Fibroblast of lung (primary cell): ENCODE measurements around the gene ARHGAP28. TPM values are rescaled to one million over a fixed set of nuclear protein-coding genes. Genes with fewer than 3 reads are reported as not detected.

ENCODE experiments used
- DNase-seq, 2 donors: peaks; one replicate each; pipeline versions ENCODE4 v3.0.0 to v3.0.0-alpha.2; 2010; ENCODE audit warnings: low read depth in 2 of 2
- H2AFZ ChIP-seq: 2 replicates; pipeline ENCODE4 v1.5.1; 2012; ENCODE audit warnings: low read length, control low read depth, inconsistent platforms
- H3K27ac ChIP-seq: 2 replicates; pipeline ENCODE4 v1.5.1; 2011; ENCODE audit warnings: low read length, control low read depth; ENCODE audit not compliant: insufficient read depth
- H3K27me3 ChIP-seq: 2 replicates; pipeline ENCODE4 v1.5.1; 2011; ENCODE audit warnings: mild to moderate bottlenecking, low read length; ENCODE audit not compliant: control insufficient read depth, insufficient read depth
- H3K36me3 ChIP-seq: 2 replicates; pipeline ENCODE4 v1.5.1; 2011; ENCODE audit warnings: low read length; ENCODE audit not compliant: control insufficient read depth, insufficient read depth
- H3K4me1 ChIP-seq: 2 replicates; pipeline ENCODE4 v1.5.1; 2011; ENCODE audit warnings: low read length; ENCODE audit not compliant: control insufficient read depth, insufficient read depth; ENCODE audit errors: extremely low read depth
- H3K4me2 ChIP-seq: 2 replicates; pipeline ENCODE4 v1.5.1; 2011; ENCODE audit warnings: low read length, control low read depth; ENCODE audit not compliant: insufficient read depth; ENCODE audit errors: extremely low read depth
- H3K4me3 ChIP-seq, 4 experiments: fragments of 200-600 bp in 1 of 4; sonication (generic) in 1 of 4; replicated peaks in 1 of 4; 2 replicates each; pipeline ENCODE4 v1.5.1; 2011 to 2016; ENCODE audit warnings: low read length in 4 of 4, low read depth in 3 of 4, mild to moderate bottlenecking in 3 of 4, control low read depth in 2 of 4, inconsistent platforms in 1 of 4, mixed read lengths in 1 of 4; ENCODE audit not compliant: insufficient read depth in 1 of 4; ENCODE audit errors: control extremely low read depth in 1 of 4
- H3K79me2 ChIP-seq: 2 replicates; pipeline ENCODE4 v1.5.1; 2012; ENCODE audit warnings: mild to moderate bottlenecking, low read length, inconsistent platforms; ENCODE audit not compliant: control insufficient read depth, insufficient read depth
- H3K9ac ChIP-seq: 2 replicates; pipeline ENCODE4 v1.5.1; 2011; ENCODE audit warnings: mild to moderate bottlenecking, low read length, control low read depth; ENCODE audit not compliant: insufficient read depth
- H3K9me3 ChIP-seq: 2 replicates; pipeline ENCODE4 v1.5.1; 2012; ENCODE audit warnings: low read depth, low read length; ENCODE audit not compliant: control insufficient read depth, insufficient read depth
- H4K20me1 ChIP-seq: 2 replicates; pipeline ENCODE4 v1.5.1; 2011; ENCODE audit warnings: low read length; ENCODE audit not compliant: control insufficient read depth, insufficient read depth; ENCODE audit errors: extremely low read depth
- EZH2 ChIP-seq: IDR thresholded peaks from 2 replicates; pipeline ENCODE4 v1.5.1; 2012; ENCODE audit warnings: low read length, control low read depth, mild to moderate bottlenecking; ENCODE audit errors: missing control alignments
- polyA plus RNA-seq, 2 donors: library from polyadenylated mRNA; depleted of rRNA in 1 of 2; stranded (reverse) in 1 of 2; unstranded in 1 of 2; fragments of >200 nt; gene quantifications; 2 replicates each; pipeline ENCODE4 v1.2.1, GENCODE V29; 2011 to 2012; ENCODE audit warnings: missing spikeins in 1 of 2
- total RNA-seq: library from RNA; depleted of rRNA; stranded (reverse); fragments of >200 nt; gene quantifications from 2 replicates; pipeline ENCODE4 v1.2.1, GENCODE V29; 2014
- TF ChIP-seq, protein P1 (sequence below), 2 donors: IDR thresholded peaks in 1 of 2; conservative IDR thresholded peaks in 1 of 2; 1 replicate in 1 of 2; 2 replicates in 1 of 2; pipeline ENCODE4 v1.5.1; 2011 to 2012; ENCODE audit warnings: low read length in 2 of 2, control low read depth in 1 of 2, inconsistent platforms in 1 of 2, low read depth in 1 of 2, mild to moderate bottlenecking in 1 of 2

Gene ARHGAP28
- total and polyA plus RNA-seq, 2 donors (not counting 1 experiment from before 2014, with no cell fraction given), result 3.3 to 35.0 TPM

DNA sequence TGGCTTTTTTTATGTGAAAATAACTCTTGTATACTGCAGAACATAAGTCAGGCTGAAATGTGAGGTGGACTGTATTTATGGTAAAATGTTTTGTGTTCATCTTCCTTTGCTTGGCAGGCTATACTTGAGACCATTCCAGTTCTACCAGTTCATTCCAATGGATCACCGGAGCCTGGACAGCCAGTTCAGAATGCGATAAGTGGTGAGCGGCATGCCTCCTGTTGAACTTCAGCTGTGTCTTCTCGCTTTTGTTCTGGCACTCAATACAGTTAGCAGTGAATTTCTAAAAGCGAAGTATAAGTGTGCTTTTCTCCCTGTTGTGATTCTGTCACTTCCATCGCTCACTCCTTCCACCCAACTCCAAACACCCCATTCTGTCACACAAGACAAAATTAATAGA is 138.5 kb downstream of the ARHGAP28 start:
- no peak for DNase-seq
- Histone ChIP-seq H3K4me3 (no peak overlapping the region), H3K9ac (no peak overlapping the region), H3K9me3 (no peaks in the 10 kb centered on the region), H3K27ac (no peak overlapping the region), H2AFZ (no peak overlapping the region), H3K36me3 (no peaks in the 10 kb centered on the region), H3K79me2 (no peaks in the 10 kb centered on the region), H4K20me1 (no peaks in the 10 kb centered on the region), H3K27me3 (no peaks in the 10 kb centered on the region), H3K4me1 (no peaks in the 10 kb centered on the region), H3K4me2 (no peak overlapping the region)
- TF ChIP-seq EZH2, result no peak
- TF ChIP-seq, protein P1, sequence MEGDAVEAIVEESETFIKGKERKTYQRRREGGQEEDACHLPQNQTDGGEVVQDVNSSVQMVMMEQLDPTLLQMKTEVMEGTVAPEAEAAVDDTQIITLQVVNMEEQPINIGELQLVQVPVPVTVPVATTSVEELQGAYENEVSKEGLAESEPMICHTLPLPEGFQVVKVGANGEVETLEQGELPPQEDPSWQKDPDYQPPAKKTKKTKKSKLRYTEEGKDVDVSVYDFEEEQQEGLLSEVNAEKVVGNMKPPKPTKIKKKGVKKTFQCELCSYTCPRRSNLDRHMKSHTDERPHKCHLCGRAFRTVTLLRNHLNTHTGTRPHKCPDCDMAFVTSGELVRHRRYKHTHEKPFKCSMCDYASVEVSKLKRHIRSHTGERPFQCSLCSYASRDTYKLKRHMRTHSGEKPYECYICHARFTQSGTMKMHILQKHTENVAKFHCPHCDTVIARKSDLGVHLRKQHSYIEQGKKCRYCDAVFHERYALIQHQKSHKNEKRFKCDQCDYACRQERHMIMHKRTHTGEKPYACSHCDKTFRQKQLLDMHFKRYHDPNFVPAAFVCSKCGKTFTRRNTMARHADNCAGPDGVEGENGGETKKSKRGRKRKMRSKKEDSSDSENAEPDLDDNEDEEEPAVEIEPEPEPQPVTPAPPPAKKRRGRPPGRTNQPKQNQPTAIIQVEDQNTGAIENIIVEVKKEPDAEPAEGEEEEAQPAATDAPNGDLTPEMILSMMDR (conservative IDR thresholded peaks at IDR 0.05 in 1 of 2, IDR thresholded peaks at IDR 0.05 in 1 of 2; ENCODE audit: low read depth in 1 of 2, low read length in 2 of 2), result no peak

DNA sequence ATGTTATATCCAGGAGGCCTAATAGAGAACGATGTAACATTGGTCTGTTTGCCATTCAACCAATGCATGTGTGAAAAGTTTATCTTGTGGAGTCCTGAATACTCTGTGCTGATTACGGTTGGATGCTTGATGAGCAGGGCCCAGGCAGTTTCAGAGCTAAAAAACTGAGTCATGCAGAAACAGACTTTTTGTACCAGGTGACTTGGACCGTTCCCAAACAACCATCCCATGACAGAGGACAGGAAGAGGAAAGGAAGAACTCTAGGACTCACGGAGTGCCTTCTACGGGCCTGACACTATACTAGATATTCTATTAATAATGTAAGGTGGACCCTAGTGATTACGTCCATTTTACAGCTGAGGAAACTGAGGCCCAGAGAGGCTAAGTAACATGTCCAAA is 142.1 kb downstream of the ARHGAP28 start:
- Histone ChIP-seq H3K36me3 (no peaks in the 10 kb centered on the region), H3K27me3 (no peaks in the 10 kb centered on the region), H3K4me3 (no peak overlapping the region), H3K79me2 (no peaks in the 10 kb centered on the region), H3K27ac (no peak overlapping the region), H3K9me3 (no peaks in the 10 kb centered on the region), H3K9ac (no peak overlapping the region), H3K4me1 (no peaks in the 10 kb centered on the region), H4K20me1 (no peaks in the 10 kb centered on the region), H3K4me2 (no peak overlapping the region), H2AFZ (no peak overlapping the region)
- no peak for DNase-seq
- TF ChIP-seq, protein P1 (conservative IDR thresholded peaks at IDR 0.05 in 1 of 2, IDR thresholded peaks at IDR 0.05 in 1 of 2; ENCODE audit: low read depth in 1 of 2, low read length in 2 of 2), result no peak
- no peak for TF ChIP-seq EZH2

DNA sequence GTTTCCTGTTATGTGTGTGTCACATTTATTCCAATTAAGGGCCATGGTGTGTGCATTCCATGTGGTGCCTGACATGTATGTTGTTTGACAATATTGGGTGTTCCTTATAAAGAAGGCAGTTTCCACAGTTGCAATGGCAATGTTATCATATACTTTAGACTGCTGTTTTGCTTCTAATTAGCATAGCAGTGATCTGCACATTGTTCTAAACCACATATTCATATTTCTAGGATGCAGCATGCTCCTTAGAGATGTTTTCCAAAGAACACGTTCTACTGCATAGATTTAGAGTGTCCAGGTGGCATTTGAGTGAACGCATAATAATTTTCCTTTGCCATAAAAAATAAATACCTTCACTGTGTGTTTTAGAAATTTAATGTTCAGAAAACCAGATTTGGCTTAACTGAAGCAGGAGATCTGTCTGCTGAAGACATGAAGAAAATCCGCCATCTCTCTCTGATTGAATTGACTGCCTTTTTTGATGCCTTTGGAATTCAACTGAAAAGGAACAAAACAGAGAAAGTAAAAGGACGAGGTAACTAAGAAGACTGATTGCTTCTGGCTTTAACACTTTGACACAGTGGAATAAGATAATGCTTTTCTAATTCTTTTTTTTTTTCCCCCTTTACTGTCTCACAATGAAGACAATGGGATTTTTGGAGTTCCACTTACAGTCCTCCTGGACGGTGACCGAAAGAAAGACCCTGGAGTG is 143.7 kb downstream of the ARHGAP28 start:
- no peaks in the 10 kb centered on the region for H3K36me3 ChIP-seq
- H3K4me3 ChIP-seq, result no peak overlapping the region
- no peak for TF ChIP-seq EZH2
- no peaks in the 10 kb centered on the region for H3K27me3 ChIP-seq
- no peak overlapping the region for H3K9ac ChIP-seq
- no peak overlapping the region for H3K4me2 ChIP-seq
- no peak for DNase-seq
- H3K9me3 ChIP-seq, result no peaks in the 10 kb centered on the region
- no peak overlapping the region for H3K27ac ChIP-seq
- H2AFZ ChIP-seq, result no peak overlapping the region
- no peaks in the 10 kb centered on the region for H3K79me2 ChIP-seq
- no peaks in the 10 kb centered on the region for H4K20me1 ChIP-seq
- no peaks in the 10 kb centered on the region for H3K4me1 ChIP-seq
